SK-N-MC (cell line): ENCODE results near the gene SEC24C.
A peak's percentile ranks its signal among the peaks of the same experiment; 100 is the strongest.

Experiments
- EZH2 ChIP-seq: fragments of 200-600 bp; sonication (generic); IDR thresholded peaks from one replicate; pipeline ENCODE4 v1.6.1; 2017; ENCODE audit warnings: antibody characterized with exemption
- POLR2AphosphoS5 ChIP-seq: IDR thresholded peaks from 2 replicates; pipeline ENCODE4 v1.6.1; 2012; ENCODE audit warnings: mild to moderate bottlenecking, low read depth, low read length, borderline replicate concordance

DNA sequence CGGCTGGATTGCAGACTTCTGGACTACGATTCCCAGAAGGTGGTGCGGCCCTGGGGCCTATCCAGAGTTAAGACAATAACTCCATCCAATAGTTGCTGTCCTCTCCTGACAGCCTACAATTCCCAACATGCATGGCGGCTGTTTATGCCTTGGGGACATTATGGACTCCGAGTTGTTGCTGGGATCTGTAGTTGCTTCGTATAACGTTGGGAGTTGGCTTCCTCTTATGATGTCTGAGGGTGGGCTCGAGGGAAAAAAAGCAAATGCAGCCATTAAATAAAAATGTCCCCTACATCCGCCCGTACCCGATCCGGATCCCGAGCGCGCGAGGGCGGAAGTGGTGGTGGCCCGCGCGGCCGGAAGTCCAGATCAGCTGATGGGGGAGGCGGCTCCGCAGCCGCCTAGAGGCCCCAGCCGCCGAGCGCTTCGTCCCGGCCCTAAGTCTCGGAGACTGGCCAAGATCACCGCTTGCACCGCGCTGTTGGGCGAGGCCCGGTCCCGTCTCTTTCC is 41.1 kb downstream of the SEC24C start, which contains the start of gene ZSWIM8:
- TF ChIP-seq EZH2: no peak
- 0 out of 2 replicates have a peak, but pooled peaks have one; percentile 6 for TF ChIP-seq POLR2AphosphoS5
